GM18873 (cell line): ENCODE measurements around the gene VPS36.
"Not testable (repeated sequence)": the region's sequence is repeated elsewhere in the genome, so short reads cannot be mapped to it uniquely, and the experiment has no call there.

Source experiments
- ATAC-seq: cut with Tn5 transposase; IDR thresholded peaks from one replicate; pipeline ENCODE4 v1.9.1; 2021; ENCODE audit warnings: mild to moderate bottlenecking, moderate library complexity, moderate number of reproducible peaks; ENCODE audit not compliant: unreplicated experiment, low FRiP score

VPS36 gene

DNA sequence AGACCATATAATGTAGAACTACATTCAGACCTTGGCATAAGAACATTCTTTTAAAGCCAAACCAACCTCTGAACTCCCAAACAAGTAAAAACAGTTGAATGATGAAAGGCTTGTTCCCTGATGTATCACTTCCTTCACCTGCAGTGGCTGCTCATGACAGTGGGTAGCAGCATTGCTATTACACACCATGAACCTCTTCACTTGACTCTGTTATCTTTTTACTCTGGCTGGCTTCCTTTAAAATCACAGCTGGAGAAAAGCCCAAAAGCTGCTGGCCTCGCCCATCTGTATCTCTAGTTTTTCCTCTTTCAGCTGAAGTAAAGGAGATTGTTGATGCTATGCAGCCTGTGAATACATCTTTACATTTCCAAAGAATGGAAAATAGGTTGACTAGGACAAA is 67.1 kb downstream of the VPS36 start:
- ATAC-seq = no peak

DNA sequence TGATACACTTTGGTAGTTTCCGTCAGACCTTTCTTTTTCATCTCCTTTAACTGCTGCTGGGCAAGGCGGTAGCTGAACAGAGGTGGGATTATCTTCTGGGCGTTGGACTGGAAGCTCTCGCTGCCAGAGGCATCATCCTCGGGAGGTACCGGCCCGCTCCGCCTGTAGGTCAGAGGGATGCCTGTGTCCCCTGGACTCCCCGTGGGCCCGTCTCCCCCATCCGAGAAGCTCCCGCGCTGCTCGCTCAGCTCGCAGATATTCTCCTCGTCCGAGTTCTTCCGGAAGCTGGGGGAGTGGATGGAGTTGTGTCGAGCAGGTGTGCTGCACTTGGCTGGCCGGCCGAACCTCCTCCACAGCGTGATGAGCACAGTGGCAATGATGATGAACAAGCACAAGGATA is 72.1 kb downstream of the VPS36 start:
- ATAC-seq = no peak

DNA sequence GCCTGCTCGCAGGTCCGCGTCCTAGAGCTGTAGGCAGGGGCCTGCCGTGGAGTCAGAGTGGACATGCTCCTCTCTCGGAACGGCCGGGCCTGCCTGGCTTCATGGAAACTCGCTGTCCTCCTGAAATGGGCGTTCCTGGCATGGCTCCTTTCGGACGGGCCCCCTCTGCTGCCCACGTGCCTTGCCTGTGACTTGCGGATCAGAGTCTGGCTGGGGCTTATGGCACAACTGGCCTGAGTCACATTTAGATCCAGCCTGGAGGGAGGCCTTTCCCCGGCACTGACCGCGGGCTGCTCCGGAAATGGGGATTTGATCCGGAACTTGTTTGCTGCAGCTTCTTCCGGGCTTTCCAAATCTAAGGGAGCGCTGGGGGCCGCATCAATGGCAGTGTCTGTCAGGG is 72.5 kb downstream of the VPS36 start:
- ATAC-seq = no peak

DNA sequence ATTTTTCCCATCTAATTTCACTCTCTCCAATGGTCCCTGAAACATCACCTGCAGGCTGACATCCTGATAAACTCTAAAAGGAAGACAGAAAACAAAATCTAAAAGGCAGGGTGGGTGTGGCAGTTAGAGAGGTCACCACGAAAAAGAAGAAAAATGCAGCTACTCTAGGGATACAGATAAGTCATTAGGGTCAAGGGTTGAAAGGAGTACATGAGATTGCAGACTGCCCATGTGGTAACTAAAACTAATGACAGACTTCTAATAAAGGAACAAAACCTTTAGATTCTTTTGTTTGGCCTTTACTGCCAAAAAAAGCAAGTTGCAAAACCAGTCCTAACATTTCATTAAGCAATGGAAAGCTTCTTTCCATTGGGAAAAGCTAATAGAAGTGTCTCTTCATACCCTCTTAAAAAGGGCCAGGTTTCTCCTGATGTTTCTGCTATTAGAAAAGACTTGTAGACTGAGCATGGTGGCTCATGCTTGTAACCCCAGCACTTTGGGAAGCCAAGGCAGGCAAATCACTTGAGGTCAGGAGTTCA is 75.5 kb downstream of the VPS36 start:
- no peak for ATAC-seq

DNA sequence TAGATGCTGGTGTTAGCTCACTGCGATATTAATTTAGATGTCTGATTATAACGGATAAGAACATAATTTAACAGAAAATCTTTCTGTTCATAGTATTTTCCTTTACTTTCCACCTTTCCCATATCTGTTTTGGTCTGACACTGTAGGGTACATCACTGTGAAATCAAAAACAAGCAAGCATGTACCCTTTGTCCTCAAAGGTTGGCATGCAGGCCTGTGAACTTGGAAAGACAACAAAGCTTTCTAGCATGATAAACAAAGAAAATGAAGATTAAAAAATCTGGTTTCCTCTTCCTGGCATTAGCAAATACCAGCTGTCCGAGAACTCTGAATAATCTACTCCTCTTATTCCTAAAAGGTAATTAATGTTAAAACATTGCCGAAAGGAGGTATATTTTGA is 76.0 kb downstream of the VPS36 start:
- no peak for ATAC-seq

DNA sequence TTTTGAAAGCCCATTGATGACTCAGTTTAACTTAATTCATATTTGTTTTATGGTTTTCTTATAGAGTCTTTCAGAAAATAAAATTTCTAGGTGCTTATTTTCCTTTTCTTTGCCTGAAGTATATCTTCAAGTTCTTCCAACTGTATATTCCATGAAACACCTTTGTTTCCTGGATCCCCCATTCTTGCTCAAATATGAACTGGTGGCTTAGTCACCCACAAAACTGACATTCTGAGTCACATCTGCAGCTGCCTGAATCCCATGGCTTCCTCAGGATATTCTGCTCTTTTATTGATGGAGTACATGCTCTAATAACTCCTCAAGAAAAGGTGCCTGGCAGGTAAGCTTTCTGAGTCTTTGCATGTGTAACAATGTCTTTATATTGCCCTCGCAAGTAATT is 77.2 kb downstream of the VPS36 start:
- ATAC-seq = not testable (repeated sequence)

DNA sequence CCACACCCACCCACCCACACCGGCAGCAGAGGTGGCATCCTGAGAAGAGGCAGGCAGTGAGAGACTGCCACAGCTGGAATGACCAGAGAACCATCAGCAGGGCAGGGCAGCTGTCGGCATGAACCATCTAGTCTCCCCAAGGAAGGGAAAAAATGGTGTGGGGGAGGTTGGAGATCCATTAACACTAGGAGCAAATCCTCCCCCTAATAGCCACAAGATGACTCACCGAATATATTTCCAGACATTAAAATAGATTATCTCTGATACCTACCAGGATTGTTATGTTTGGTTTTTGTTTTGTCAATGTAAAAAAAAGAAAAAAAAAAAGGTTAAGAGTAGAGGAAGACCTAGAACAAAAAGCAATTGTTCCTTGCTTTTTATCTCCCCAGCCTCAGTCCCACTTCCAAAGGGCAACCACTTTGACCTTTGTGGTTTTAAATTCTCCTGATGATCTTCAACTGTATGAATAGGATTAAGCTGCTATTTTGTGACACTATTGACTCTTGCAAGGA is 78.6 kb downstream of the VPS36 start:
- no peak for ATAC-seq

DNA sequence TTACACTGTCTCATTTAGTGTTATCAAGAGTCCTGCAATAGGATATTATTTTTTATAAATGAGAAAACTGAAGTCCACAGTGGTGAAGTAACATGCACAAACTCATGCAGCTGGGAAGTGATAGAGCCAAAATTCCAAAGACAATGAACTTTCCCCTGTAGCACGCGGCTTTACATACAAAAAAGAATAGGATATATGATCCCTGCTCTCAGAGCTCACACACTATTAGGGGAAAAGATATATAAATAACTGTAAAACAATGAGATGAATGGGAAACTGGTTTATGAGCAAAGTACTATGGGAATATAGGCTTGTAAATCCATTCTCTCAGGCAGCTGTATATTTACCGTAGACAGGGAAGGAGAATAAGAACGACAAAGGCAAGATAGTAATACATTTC is 84.1 kb downstream of the VPS36 start:
- ATAC-seq = no peak
